OCI-LY3 (cell line): ENCODE measurements around the gene PCDHGB4.

ENCODE experiments used
- EZH2phosphoT487 ChIP-seq: fragments of 200-600 bp; shearing (Covaris generic); IDR thresholded peaks from 2 replicates; pipeline ENCODE4 v1.6.1; 2018; ENCODE audit warnings: antibody characterized with exemption, mixed run types, low read depth
- TF ChIP-seq, protein P1 (sequence below): fragments of 200-600, 300-600 bp; sonication (generic); IDR thresholded peaks from 2 replicates; pipeline ENCODE4 v1.5.1; 2014; ENCODE audit warnings: antibody characterized with exemption, low read length, low read depth

DNA sequence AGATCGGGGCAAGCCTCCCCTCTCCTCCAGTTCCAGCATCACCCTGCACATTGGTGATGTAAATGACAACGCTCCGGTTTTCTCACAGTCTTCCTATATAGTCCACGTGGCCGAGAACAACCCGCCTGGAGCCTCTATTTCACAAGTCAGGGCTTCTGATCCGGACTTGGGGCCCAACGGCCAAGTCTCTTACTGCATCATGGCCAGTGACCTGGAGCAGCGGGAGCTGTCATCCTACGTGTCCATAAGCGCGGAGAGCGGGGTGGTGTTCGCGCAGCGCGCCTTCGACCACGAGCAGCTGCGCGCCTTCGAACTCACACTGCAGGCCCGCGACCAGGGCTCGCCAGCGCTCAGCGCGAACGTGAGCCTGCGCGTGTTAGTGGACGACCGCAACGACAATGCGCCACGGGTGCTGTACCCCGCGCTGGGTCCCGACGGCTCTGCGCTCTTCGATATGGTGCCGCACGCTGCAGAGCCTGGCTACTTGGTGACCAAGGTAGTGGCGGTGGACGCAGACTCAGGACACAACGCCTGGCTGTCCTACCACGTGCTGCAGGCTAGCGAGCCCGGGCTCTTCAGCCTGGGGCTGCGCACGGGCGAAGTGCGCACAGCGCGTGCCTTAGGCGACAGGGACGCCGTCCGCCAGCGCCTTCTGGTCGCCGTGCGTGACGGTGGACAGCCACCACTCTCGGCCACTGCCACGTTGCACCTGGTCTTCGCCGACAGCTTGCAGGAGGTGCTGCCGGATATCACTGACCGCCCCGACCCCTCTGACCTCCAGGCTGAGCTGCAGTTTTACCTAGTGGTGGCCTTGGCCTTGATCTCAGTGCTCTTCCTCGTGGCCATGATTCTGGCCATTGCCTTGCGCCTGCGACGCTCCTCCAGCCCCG is 1.9 kb downstream of the PCDHGB4 start:
- TF ChIP-seq, protein P1, sequence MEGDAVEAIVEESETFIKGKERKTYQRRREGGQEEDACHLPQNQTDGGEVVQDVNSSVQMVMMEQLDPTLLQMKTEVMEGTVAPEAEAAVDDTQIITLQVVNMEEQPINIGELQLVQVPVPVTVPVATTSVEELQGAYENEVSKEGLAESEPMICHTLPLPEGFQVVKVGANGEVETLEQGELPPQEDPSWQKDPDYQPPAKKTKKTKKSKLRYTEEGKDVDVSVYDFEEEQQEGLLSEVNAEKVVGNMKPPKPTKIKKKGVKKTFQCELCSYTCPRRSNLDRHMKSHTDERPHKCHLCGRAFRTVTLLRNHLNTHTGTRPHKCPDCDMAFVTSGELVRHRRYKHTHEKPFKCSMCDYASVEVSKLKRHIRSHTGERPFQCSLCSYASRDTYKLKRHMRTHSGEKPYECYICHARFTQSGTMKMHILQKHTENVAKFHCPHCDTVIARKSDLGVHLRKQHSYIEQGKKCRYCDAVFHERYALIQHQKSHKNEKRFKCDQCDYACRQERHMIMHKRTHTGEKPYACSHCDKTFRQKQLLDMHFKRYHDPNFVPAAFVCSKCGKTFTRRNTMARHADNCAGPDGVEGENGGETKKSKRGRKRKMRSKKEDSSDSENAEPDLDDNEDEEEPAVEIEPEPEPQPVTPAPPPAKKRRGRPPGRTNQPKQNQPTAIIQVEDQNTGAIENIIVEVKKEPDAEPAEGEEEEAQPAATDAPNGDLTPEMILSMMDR = no peak
- no peak for TF ChIP-seq EZH2phosphoT487
